ENCODE data around the gene RAI14. TPM values are rescaled to one million over a fixed set of nuclear protein-coding genes. Genes with fewer than 3 reads are reported as not detected.

Gene RAI14
- total RNA-seq, 2 donors from 2014 or later: 25.7 to 27.5 TPM

DNA sequence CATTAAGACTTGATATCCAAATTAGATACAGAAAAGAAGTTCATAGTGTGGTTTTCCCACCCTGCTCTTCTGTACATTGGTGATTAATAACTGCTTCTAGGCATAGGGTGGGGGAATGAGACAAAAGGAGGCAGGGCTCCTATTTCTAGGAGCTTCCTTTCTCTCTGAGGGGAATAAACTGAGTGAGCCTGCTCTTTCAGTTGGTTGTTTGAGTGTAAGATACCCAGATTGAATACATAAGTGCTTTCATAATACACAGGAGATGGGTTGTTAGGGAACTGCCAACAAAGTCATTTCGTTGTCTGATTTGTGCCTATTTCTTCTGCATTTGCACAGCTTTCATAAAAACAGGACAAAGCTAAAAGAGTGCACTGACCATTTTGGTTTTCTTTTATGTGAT is 133.9 kb downstream of the RAI14 start:
- no peaks in the 10 kb centered on the region for H3K4me1 ChIP-seq
- H3K27me3 ChIP-seq: no peaks in the 10 kb centered on the region
- no peaks in the 10 kb centered on the region for H3K36me3 ChIP-seq (replicated peaks in 1 of 2; ENCODE audit: insufficient read depth in 1 of 2, low read depth in 2 of 2)
- 50 to 77% methylated on average over 1 of the region's 1 CpG for WGBS, 2 donors
- no peak for TF ChIP-seq POLR2A (IDR thresholded peaks at IDR 0.05)
- TF ChIP-seq, protein P1, sequence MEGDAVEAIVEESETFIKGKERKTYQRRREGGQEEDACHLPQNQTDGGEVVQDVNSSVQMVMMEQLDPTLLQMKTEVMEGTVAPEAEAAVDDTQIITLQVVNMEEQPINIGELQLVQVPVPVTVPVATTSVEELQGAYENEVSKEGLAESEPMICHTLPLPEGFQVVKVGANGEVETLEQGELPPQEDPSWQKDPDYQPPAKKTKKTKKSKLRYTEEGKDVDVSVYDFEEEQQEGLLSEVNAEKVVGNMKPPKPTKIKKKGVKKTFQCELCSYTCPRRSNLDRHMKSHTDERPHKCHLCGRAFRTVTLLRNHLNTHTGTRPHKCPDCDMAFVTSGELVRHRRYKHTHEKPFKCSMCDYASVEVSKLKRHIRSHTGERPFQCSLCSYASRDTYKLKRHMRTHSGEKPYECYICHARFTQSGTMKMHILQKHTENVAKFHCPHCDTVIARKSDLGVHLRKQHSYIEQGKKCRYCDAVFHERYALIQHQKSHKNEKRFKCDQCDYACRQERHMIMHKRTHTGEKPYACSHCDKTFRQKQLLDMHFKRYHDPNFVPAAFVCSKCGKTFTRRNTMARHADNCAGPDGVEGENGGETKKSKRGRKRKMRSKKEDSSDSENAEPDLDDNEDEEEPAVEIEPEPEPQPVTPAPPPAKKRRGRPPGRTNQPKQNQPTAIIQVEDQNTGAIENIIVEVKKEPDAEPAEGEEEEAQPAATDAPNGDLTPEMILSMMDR (IDR thresholded peaks at IDR 0.05): no peak
- intact Hi-C loops (cut with DNase I): no loop called here
- ATAC-seq (no peak), DNase-seq (no peak)
- no peak overlapping the region for H3K4me3 ChIP-seq
- H3K9me3 ChIP-seq: no peaks in the 10 kb centered on the region
- no peak overlapping the region for H3K27ac ChIP-seq

DNA sequence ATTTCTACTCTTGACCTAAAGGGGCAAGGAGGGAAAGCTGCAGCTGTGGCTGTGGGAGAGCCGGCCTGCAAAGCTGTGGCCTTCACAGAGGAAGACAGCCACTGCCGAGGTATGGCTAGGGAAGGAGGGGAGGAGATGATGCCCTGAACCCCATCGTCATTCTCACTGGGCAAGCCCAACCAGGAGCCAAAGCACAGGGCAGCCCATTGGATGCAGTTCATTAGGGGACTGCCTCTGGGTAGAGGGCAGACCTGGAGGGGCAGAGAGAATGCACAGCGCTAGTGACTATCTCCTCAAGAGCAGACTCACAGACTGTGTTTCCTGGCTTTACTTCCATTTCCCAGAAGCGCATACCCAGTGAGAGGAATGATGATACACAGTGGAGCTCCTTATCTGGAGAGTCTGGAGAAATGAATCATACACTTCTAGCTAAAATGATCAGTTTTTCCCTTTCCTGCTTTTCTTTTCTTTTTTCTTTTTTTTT is 135.7 kb downstream of the RAI14 start:
- no peak for ATAC-seq
- H3K9me3 ChIP-seq: no peaks in the 10 kb centered on the region

DNA sequence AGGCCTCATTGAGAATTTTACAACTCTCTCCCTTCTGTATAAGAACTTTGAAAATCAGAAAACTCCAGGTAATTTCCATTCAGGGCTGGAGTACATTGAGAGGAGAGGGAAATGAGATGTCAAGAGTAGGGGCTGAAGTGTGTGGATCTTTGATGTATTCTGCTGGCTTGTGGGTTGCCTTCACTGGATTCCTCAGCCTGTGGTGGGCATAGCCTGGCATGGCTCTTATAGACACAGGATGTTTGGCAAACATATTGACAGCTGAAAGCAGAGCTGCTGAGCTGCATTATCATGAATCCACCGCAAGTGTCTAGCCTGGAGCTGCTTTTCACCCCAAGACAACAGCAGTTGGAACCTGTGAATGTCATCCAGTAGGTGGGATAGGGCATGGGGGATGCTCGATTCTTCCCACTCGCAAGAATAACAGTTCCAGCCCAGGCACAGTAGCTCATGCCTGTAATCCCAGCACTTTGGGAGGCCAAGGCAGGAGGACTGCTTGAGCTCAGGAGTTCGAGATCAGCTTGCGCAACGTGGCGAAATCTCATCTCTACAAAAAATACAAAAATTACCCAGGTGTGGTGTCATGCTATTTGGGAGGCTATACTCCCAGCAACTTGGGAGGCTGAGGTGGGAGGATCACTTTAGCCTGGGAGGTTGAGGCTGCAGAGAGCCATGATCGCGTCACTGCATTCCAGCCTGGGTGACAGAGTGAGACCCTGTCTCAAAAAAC is 146.9 kb downstream of the RAI14 start:
- DNase-seq (no peak), ATAC-seq (no peak)
- H3K9me3 ChIP-seq: no peaks in the 10 kb centered on the region
- TF ChIP-seq, protein P1 (IDR thresholded peaks at IDR 0.05): no peak
- no peak for TF ChIP-seq POLR2A (IDR thresholded peaks at IDR 0.05)
- H3K4me3 ChIP-seq: no peak overlapping the region
- intact Hi-C loops (cut with DNase I): no loop called here
- H3K27ac ChIP-seq: no peak overlapping the region
- 75 to 94% methylated on average over 8 to 9 of the region's 9 CpGs for WGBS, 2 donors
- no peaks in the 10 kb centered on the region for H3K4me1 ChIP-seq
- no peaks in the 10 kb centered on the region for H3K36me3 ChIP-seq (replicated peaks in 1 of 2; ENCODE audit: insufficient read depth in 1 of 2, low read depth in 2 of 2)
- H3K27me3 ChIP-seq: no peaks in the 10 kb centered on the region

More for the DNA sequence above, 135.7 kb downstream of the RAI14 start:
- intact Hi-C loops (cut with DNase I): no loop called here
- 77 to 80% methylated on average over 5 of the region's 5 CpGs for WGBS, 2 donors
- no peak overlapping the region for H3K4me3 ChIP-seq
- no peaks in the 10 kb centered on the region for H3K27me3 ChIP-seq
- no peak for DNase-seq
- H3K36me3 ChIP-seq (replicated peaks in 1 of 2; ENCODE audit: insufficient read depth in 1 of 2, low read depth in 2 of 2): peaks cover 0 to 2% of the 10 kb centered on the region in 2 donors
- TF ChIP-seq POLR2A (IDR thresholded peaks at IDR 0.05): no peak
- TF ChIP-seq, protein P1 (IDR thresholded peaks at IDR 0.05): no peak
- no peak overlapping the region for H3K27ac ChIP-seq
- no peaks in the 10 kb centered on the region for H3K4me1 ChIP-seq

DNA sequence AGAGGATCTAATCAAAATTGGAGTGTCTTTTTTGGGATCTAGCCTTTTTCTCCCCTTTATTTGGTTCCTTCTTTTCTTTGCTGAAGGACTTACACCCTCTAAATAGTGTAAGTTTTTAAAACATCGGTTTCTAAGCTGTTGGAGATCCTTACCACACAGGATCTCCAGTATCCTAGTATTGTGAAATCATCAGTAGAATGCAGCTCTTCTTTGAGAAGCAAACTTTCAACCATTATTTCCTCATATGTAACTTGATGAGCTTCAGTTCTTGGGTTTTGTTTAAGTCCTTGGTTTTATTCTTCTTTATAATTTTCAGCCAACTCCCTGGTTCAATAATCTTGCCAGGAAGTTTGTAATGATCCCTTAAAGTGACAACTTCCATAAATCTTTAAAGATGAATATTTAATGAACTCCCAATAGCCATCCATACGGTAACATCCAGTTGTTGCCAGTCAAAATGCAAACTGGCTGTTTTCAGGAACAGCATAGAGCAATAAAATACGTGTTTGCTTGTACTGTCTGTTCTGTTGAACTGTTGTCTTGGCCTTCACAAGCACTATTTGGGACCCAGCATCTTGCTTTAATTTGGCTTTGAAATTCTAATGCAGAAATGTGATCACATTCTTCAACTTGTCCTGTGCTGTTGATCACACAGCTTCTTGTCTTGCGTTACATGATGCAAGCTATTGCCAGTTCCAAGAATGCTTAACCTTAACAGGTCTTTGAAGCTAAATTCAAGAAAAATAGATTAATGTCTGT is 148.0 kb downstream of the RAI14 start:
- TF ChIP-seq POLR2A (IDR thresholded peaks at IDR 0.05): no peak
- TF ChIP-seq, protein P1 (IDR thresholded peaks at IDR 0.05): no peak
- H3K36me3 ChIP-seq (replicated peaks in 1 of 2; ENCODE audit: insufficient read depth in 1 of 2, low read depth in 2 of 2): no peaks in the 10 kb centered on the region
- H3K4me1 ChIP-seq: no peaks in the 10 kb centered on the region
- H3K4me3 ChIP-seq: no peak overlapping the region
- no peaks in the 10 kb centered on the region for H3K27me3 ChIP-seq
- no peak for ATAC-seq
- no peak overlapping the region for H3K27ac ChIP-seq
- no peak for DNase-seq
- H3K9me3 ChIP-seq: no peaks in the 10 kb centered on the region
- WGBS, 2 donors: 79 to 89% methylated on average over 4 of the region's 4 CpGs
- intact Hi-C loops (cut with DNase I): no loop called here

Data from body of pancreas (tissue), 4 donors.